HCT116 (cell line): Measurements from ENCODE around the gene FAM13C.

Experiments used
- CBX3 ChIP-seq: IDR thresholded peaks from 2 replicates; pipeline ENCODE4 v1.6.1; 2012; ENCODE audit warnings: low read depth
- CTCF ChIP-seq, 3 experiments: fragments of 200-600 bp in 1 of 3; sonication (generic) in 1 of 3; IDR thresholded peaks in 2 of 3; conservative IDR thresholded peaks in 1 of 3; 2 replicates each; pipeline ENCODE4 v1.5.1; 2012 to 2017; ENCODE audit warnings: low read depth in 2 of 3, low read length in 2 of 3, antibody characterized with exemption in 1 of 3, borderline replicate concordance in 1 of 3, control low read depth in 1 of 3, mild to moderate bottlenecking in 1 of 3, mixed read lengths in 1 of 3, mixed run types in 1 of 3, moderate library complexity in 1 of 3; ENCODE audit not compliant: insufficient read depth in 1 of 3
- EZH2phosphoT487 ChIP-seq: fragments of 200-600 bp; IDR thresholded peaks from 2 replicates; pipeline ENCODE4 v1.6.1; 2018; ENCODE audit warnings: antibody characterized with exemption, borderline replicate concordance
- JUND ChIP-seq: IDR thresholded peaks from 2 replicates; pipeline ENCODE4 v1.6.1; 2012
- POLR2A ChIP-seq: IDR thresholded peaks from 2 replicates; pipeline ENCODE4 v1.7.0; 2011; ENCODE audit warnings: borderline replicate concordance; ENCODE audit not compliant: insufficient read depth, insufficient read length; ENCODE audit errors: extremely low read depth
- POLR2AphosphoS5 ChIP-seq: IDR thresholded peaks from 2 replicates; pipeline ENCODE4 v1.6.1; 2011; ENCODE audit warnings: mild to moderate bottlenecking, low read depth, low read length, moderate library complexity
- REST ChIP-seq: IDR thresholded peaks from 2 replicates; pipeline ENCODE4 v1.6.1; 2012; ENCODE audit warnings: low read depth
- SIN3A ChIP-seq: IDR thresholded peaks from 2 replicates; pipeline ENCODE4 v1.6.1; 2012; ENCODE audit warnings: low read depth
- SRF ChIP-seq: IDR thresholded peaks from 2 replicates; pipeline ENCODE4 v1.6.1; 2012; ENCODE audit warnings: low read depth
- YY1 ChIP-seq: IDR thresholded peaks from 2 replicates; pipeline ENCODE4 v1.6.1; 2011; ENCODE audit warnings: low read length, low read depth, moderate library complexity, mild to moderate bottlenecking; ENCODE audit not compliant: insufficient replicate concordance; ENCODE audit errors: extremely low read depth
- ZNF274 ChIP-seq: fragments of 200-500 bp; sonication (Bioruptor generic); IDR thresholded peaks from 2 replicates; pipeline ENCODE4 v1.6.1; 2014; ENCODE audit warnings: mild to moderate bottlenecking, low read depth, low read length, inconsistent platforms

- no peak for TF ChIP-seq POLR2A
- no peak for TF ChIP-seq CBX3
- TF ChIP-seq YY1, result no peak
- no peak for TF ChIP-seq CTCF (IDR thresholded peaks at IDR 0.05 in 2 of 3, conservative IDR thresholded peaks at IDR 0.05 in 1 of 3; ENCODE audit: borderline replicate concordance in 1 of 3, insufficient read depth in 1 of 3, low read depth in 2 of 3, low read length in 2 of 3)
- TF ChIP-seq ZNF274, result no peak
- no peak for TF ChIP-seq JUND
- TF ChIP-seq EZH2phosphoT487, result no peak
- no peak for TF ChIP-seq SRF
- TF ChIP-seq REST, result no peak
- TF ChIP-seq SIN3A, result no peak
- TF ChIP-seq POLR2AphosphoS5, result no peak
Measured at GRCh38 chr10:59324597-59324996, 37.8 kb downstream of the FAM13C start.
